ENCODE measurements around the gene MED15.

The MED15 gene

DNA sequence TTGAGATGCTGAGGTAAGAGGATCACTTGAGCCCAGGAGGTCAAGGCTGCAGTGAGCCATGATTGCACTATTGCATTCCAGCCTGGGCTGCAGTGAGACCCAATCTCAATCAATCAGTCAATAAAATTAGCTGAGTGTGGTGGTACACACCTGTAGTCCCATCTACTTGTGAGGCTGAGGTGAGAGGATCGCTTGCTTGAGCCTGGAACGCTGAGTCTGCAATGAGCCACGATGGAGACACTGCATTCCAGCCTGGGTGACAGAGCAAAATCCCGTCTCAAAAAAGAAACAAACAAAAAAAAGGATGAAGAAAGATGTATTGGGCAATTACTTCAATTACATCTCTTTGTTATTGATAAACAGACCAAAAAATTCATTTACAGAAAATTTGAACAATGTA is 54.5 kb downstream of the MED15 start:
- no peak for FAIRE-seq
- DNase-seq (ENCODE audit: insufficient read length, low spot score), result no peak
- TF ChIP-seq POLR2AphosphoS5 (IDR thresholded peaks at IDR 0.05; ENCODE audit: low read depth, low read length) (no peak), SPI1 (IDR thresholded peaks at IDR 0.05; ENCODE audit: low read depth, low read length) (no peak), TAF1 (IDR thresholded peaks at IDR 0.05; ENCODE audit: low read depth, low read length) (no peak), POU2F2 (IDR thresholded peaks at IDR 0.05; ENCODE audit: low read depth, low read length) (no peak), PAX5 (IDR thresholded peaks at IDR 0.05; ENCODE audit: insufficient read depth, low read length, severe bottlenecking) (no peak)

DNA sequence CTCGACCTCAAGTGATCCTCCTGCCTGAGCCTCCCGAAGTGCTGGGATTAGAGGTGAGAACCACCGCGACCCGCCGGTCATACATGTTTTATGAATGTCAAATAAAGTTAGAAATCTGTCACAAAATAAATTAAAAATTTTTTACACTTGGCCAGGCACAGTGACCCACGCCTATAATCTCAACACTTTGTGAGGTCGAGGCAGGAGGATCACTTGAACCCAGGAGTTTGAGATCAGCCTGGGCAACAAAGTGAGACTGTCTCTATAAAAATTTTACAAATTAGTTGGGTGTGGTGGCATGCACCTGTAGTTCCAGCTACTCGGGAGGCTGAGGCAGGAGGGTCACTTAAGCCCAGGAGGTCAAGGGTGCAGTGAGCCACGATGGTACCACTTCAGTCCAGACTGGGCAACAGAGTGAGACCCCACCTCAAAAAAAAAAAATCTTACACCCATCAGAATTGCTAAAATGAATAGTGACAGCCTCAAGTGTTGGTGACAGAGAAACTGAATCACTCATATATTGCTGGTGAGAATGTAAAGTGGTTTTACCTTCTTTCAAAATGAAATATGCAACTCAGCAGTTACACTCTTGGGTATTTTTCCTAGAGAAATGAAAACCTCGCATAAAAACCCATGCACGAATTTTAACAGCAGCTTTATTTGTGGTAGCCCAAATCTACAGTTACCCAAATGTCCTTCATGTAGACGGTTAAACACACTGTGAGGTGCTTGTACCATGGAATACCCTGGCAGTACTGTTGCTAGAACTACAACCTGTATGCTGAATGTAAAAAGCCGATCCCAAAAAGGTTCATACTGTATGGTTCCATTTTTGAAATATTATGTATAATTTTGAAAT is 55.4 kb downstream of the MED15 start:
- DNase-seq (ENCODE audit: insufficient read length, low spot score) (no peak), FAIRE-seq (no peak)
- TF ChIP-seq POLR2A (IDR thresholded peaks at IDR 0.05; ENCODE audit: low read depth, low read length) (no peak), PAX5 (IDR thresholded peaks at IDR 0.05; ENCODE audit: insufficient read depth, low read length, severe bottlenecking) (no peak), TAF1 (IDR thresholded peaks at IDR 0.05; ENCODE audit: low read depth, low read length) (no peak)

GRCh38 chr22:20563466-20563906 is 56.1 kb downstream of the MED15 start:
- TF ChIP-seq POLR2AphosphoS5 (IDR thresholded peaks at IDR 0.05; ENCODE audit: low read depth, low read length) (no peak), SPI1 (IDR thresholded peaks at IDR 0.05; ENCODE audit: low read depth, low read length) (no peak), POU2F2 (IDR thresholded peaks at IDR 0.05; ENCODE audit: low read depth, low read length) (no peak), TAF1 (IDR thresholded peaks at IDR 0.05; ENCODE audit: low read depth, low read length) (no peak), PAX5 (IDR thresholded peaks at IDR 0.05; ENCODE audit: insufficient read depth, low read length, severe bottlenecking) (no peak), POLR2A (IDR thresholded peaks at IDR 0.05; ENCODE audit: low read depth, low read length) (no peak)
- no peak for FAIRE-seq
- DNase-seq (ENCODE audit: insufficient read length, low spot score), result no peak

DNA sequence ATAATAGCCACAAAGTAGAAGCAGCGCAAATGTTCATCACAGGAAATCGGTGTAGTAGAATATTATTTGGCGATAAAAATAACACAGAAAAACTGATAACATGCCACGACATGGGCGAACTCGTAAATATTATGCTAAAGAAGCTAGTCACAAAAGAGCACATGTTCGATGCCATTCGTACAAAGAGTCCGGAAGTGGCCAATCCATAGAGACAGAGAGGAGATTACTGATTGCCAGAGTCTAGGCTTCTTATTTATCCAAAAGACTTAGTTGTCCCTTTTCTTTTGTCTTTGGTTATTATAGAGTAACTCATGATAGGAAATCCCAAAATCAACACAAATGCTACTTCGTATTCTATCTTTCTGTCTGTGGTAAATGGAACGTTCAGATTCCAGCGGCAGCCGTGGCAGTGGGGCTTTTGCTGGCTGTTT is 56.5 kb downstream of the MED15 start:
- FAIRE-seq (no peak), DNase-seq (ENCODE audit: insufficient read length, low spot score) (no peak)
- TF ChIP-seq POU2F2 (IDR thresholded peaks at IDR 0.05; ENCODE audit: low read depth, low read length) (no peak), SPI1 (IDR thresholded peaks at IDR 0.05; ENCODE audit: low read depth, low read length) (no peak), PAX5 (IDR thresholded peaks at IDR 0.05; ENCODE audit: insufficient read depth, low read length, severe bottlenecking) (no peak), POLR2AphosphoS5 (IDR thresholded peaks at IDR 0.05; ENCODE audit: low read depth, low read length) (no peak), POLR2A (IDR thresholded peaks at IDR 0.05; ENCODE audit: low read depth, low read length) (no peak), TAF1 (IDR thresholded peaks at IDR 0.05; ENCODE audit: low read depth, low read length) (no peak)

DNA sequence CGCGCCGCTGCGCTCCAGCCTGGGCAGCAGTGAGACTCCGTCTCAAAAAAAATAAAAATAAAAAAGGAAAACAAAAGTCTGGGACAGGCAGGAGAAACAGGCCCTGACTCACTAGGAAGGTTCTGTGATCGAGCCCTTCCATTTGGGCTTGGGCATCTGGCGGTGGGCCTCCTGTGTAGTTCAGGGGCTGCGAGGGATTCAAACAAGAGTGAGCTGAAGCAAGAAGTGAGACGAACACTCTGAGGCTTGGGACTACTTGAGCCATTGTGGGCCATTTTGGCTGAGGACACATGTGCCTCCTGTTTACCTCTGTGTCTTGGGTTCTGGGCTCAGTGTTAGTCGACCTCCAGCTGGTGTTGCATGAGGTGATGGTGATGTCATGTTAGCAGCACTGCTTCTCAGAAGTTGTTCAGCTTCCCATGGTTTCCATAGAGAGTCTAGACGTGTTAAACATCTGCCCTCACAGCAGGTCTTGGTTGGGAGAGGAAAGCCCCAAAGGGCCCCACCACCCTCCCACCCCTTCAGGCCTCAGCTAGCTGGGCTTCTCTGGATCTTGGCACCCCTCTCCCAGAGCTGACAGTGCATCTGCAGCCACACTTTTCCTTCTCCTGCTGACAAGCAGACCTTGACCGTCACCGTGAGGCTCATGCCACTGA is 57.8 kb downstream of the MED15 start:
- no peak for TF ChIP-seq POU2F2 (IDR thresholded peaks at IDR 0.05; ENCODE audit: low read depth, low read length)
- TF ChIP-seq SPI1 (IDR thresholded peaks at IDR 0.05; ENCODE audit: low read depth, low read length), result no peak
- TF ChIP-seq POLR2AphosphoS5 (IDR thresholded peaks at IDR 0.05; ENCODE audit: low read depth, low read length), result no peak
- TF ChIP-seq PAX5 (IDR thresholded peaks at IDR 0.05; ENCODE audit: insufficient read depth, low read length, severe bottlenecking), result no peak
- no peak for TF ChIP-seq POLR2A (IDR thresholded peaks at IDR 0.05; ENCODE audit: low read depth, low read length)
- TF ChIP-seq TAF1 (IDR thresholded peaks at IDR 0.05; ENCODE audit: low read depth, low read length), result no peak
- FAIRE-seq (no peak), DNase-seq (ENCODE audit: insufficient read length, low spot score) (no peak)

GRCh38 chr22:20565761-20566160 is 58.4 kb downstream of the MED15 start:
- DNase-seq (ENCODE audit: insufficient read length, low spot score) (no peak), FAIRE-seq (no peak)
- TF ChIP-seq POU2F2 (IDR thresholded peaks at IDR 0.05; ENCODE audit: low read depth, low read length), result no peak
- TF ChIP-seq SPI1 (IDR thresholded peaks at IDR 0.05; ENCODE audit: low read depth, low read length), result no peak
- no peak for TF ChIP-seq POLR2A (IDR thresholded peaks at IDR 0.05; ENCODE audit: low read depth, low read length)
- no peak for TF ChIP-seq TAF1 (IDR thresholded peaks at IDR 0.05; ENCODE audit: low read depth, low read length)
- no peak for TF ChIP-seq PAX5 (IDR thresholded peaks at IDR 0.05; ENCODE audit: insufficient read depth, low read length, severe bottlenecking)
- no peak for TF ChIP-seq POLR2AphosphoS5 (IDR thresholded peaks at IDR 0.05; ENCODE audit: low read depth, low read length)

DNA sequence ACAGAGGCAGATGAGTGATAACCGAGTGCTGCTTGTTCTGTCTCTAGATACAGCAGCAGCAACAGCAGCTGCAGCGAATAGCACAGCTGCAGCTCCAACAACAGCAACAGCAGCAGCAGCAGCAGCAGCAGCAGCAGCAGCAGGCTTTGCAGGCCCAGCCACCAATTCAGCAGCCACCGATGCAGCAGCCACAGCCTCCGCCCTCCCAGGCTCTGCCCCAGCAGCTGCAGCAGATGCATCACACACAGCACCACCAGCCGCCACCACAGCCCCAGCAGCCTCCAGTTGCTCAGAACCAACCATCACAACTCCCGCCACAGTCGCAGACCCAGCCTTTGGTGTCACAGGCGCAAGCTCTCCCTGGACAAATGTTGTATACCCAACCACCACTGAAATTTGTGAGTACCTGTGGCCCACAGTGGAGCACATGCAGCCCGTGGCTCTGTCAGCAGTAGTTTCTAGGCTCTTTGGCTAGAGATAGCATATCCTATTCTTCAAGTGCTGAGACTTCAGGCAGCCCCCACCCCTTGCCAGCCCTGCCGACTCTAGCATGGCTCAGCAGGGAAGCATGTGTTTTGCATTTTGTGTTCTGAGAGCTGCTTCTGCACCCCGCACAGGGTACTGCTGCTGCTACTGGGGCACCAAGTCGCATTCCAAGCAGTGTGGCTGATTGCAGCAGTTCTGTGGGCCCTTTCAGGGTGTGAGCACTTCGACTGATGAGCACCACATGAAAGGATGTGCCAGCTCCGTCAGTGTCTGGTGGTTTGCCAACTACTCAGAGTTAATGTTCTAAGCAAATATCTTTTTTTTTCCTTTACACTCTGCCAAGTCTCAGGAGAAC is 59.2 kb downstream of the MED15 start:
- TF ChIP-seq SPI1 (IDR thresholded peaks at IDR 0.05; ENCODE audit: low read depth, low read length) (no peak), POLR2A (IDR thresholded peaks at IDR 0.05; ENCODE audit: low read depth, low read length) (no peak)
- DNase-seq (ENCODE audit: insufficient read length, low spot score), result no peak
- FAIRE-seq, result no peak

GRCh38 chr22:20567371-20567847 is 60.0 kb downstream of the MED15 start:
- no peak for TF ChIP-seq POU2F2 (IDR thresholded peaks at IDR 0.05; ENCODE audit: low read depth, low read length)
- no peak for TF ChIP-seq POLR2A (IDR thresholded peaks at IDR 0.05; ENCODE audit: low read depth, low read length)
- no peak for TF ChIP-seq POLR2AphosphoS5 (IDR thresholded peaks at IDR 0.05; ENCODE audit: low read depth, low read length)
- TF ChIP-seq PAX5 (IDR thresholded peaks at IDR 0.05; ENCODE audit: insufficient read depth, low read length, severe bottlenecking), result no peak
- no peak for TF ChIP-seq TAF1 (IDR thresholded peaks at IDR 0.05; ENCODE audit: low read depth, low read length)
- TF ChIP-seq SPI1 (IDR thresholded peaks at IDR 0.05; ENCODE audit: low read depth, low read length), result no peak
- FAIRE-seq, result no peak
- DNase-seq (ENCODE audit: insufficient read length, low spot score), result no peak

DNA sequence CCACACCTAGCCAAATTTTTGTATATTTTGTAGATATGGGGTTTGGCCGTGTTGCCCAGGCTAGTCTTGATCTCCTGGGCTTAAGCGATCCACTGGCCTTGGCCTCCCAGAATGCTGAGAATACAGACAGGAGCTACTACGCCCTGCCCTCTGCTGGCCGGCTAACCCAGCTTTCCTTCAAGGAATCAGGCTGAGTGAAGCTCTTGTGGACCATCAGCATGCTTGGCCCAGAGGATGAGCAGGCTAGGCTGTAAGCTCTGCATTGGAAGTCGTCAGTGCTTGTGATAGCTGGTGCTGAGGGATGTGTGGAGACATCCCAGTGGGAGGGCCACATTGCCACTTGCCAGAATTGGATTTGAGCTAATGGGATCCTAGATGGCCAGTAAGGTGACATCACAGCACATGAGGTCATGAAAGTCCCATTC is 60.6 kb downstream of the MED15 start:
- FAIRE-seq, result no peak
- DNase-seq (ENCODE audit: insufficient read length, low spot score), result no peak
- TF ChIP-seq POLR2AphosphoS5 (IDR thresholded peaks at IDR 0.05; ENCODE audit: low read depth, low read length), result no peak
- no peak for TF ChIP-seq POLR2A (IDR thresholded peaks at IDR 0.05; ENCODE audit: low read depth, low read length)
- TF ChIP-seq PAX5 (IDR thresholded peaks at IDR 0.05; ENCODE audit: insufficient read depth, low read length, severe bottlenecking), result no peak
- TF ChIP-seq POU2F2 (IDR thresholded peaks at IDR 0.05; ENCODE audit: low read depth, low read length), result no peak
- no peak for TF ChIP-seq TAF1 (IDR thresholded peaks at IDR 0.05; ENCODE audit: low read depth, low read length)
- TF ChIP-seq SPI1 (IDR thresholded peaks at IDR 0.05; ENCODE audit: low read depth, low read length), result no peak
